SK-N-SH treated with all-trans-retinoic acid at 6 μM for 48 hours (cell line): ENCODE data around the gene VAMP5.

Source experiments
- ATAC-seq: fragments of 200-7000 bp; cut with Tn5 transposase; 3 replicates; pipeline ENCODE4 v1.9.1; 2020; ENCODE audit warnings: mild to moderate bottlenecking, moderate library complexity
- BACH2 ChIP-seq: fragments of 250-450 bp; sonication (Bioruptor Pico); IDR thresholded peaks from 2 replicates; pipeline ENCODE4 v1.9.0; 2021; ENCODE audit warnings: mild to moderate bottlenecking, borderline replicate concordance
- CREB5 ChIP-seq: fragments of 250-450 bp; sonication (Bioruptor Pico); IDR thresholded peaks from 2 replicates; pipeline ENCODE4 v1.5.1; 2020; ENCODE audit warnings: low read depth, mild to moderate bottlenecking, moderate library complexity
- CSDC2 ChIP-seq: fragments of 250-450 bp; sonication (Bioruptor Pico); IDR thresholded peaks from 2 replicates; pipeline ENCODE4 v1.5.0; 2020; ENCODE audit warnings: mild to moderate bottlenecking, moderate library complexity
- ESRRG ChIP-seq: fragments of 250-450 bp; sonication (Bioruptor Pico); IDR thresholded peaks from 2 replicates; pipeline ENCODE4 v1.6.1; 2021; ENCODE audit warnings: mild to moderate bottlenecking
- ISL1 ChIP-seq: fragments of 250-450 bp; sonication (Bioruptor Pico); IDR thresholded peaks from 2 replicates; pipeline ENCODE4 v2.1.2; 2022; ENCODE audit warnings: mild to moderate bottlenecking, moderate library complexity
- OSR1 ChIP-seq: fragments of 250-450 bp; sonication (Bioruptor Pico); IDR thresholded peaks from 2 replicates; pipeline ENCODE4 v1.8.0; 2022; ENCODE audit warnings: moderate library complexity, mild to moderate bottlenecking, inconsistent platforms
- PPARA ChIP-seq: fragments of 250-450 bp; sonication (Bioruptor Pico); IDR thresholded peaks from 2 replicates; pipeline ENCODE4 v1.5.0; 2020; ENCODE audit warnings: mild to moderate bottlenecking, borderline replicate concordance
- RARB ChIP-seq: fragments of 250-450 bp; sonication (Bioruptor Pico); IDR thresholded peaks from 2 replicates; pipeline ENCODE4 v1.8.0; 2021; ENCODE audit warnings: mild to moderate bottlenecking, moderate library complexity
- SNAI2 ChIP-seq: fragments of 250-450 bp; sonication (Bioruptor Pico); IDR thresholded peaks from 2 replicates; pipeline ENCODE4 v1.5.0; 2020; ENCODE audit warnings: mild to moderate bottlenecking, moderate library complexity
- TCF4 ChIP-seq: fragments of 250-450 bp; sonication (Bioruptor Pico); IDR thresholded peaks from 2 replicates; pipeline ENCODE4 v1.8.0; 2021; ENCODE audit warnings: mild to moderate bottlenecking, moderate library complexity, borderline replicate concordance
- TOX ChIP-seq: fragments of 250-450 bp; sonication (Bioruptor Pico); IDR thresholded peaks from 2 replicates; pipeline ENCODE4 v1.8.0; 2021; ENCODE audit warnings: mild to moderate bottlenecking, moderate library complexity, borderline replicate concordance
- ZC3H10 ChIP-seq: fragments of 250-450 bp; sonication (Bioruptor Pico); IDR thresholded peaks from 2 replicates; pipeline ENCODE4 v1.5.1; 2021; ENCODE audit warnings: mild to moderate bottlenecking, moderate library complexity
- ZFP3 ChIP-seq: fragments of 250-450 bp; sonication (Bioruptor Pico); IDR thresholded peaks from 2 replicates; pipeline ENCODE4 v1.5.0; 2020; ENCODE audit warnings: mild to moderate bottlenecking, moderate library complexity
- ZNF70 ChIP-seq: fragments of 450-650 bp; formaldehyde crosslinking; IDR thresholded peaks from 2 replicates; pipeline ENCODE4 v1.5.0; 2020; ENCODE audit warnings: mild to moderate bottlenecking, moderate library complexity
- ZNF8 ChIP-seq: fragments of 450-650 bp; formaldehyde crosslinking; IDR thresholded peaks from 2 replicates; pipeline ENCODE4 v1.5.0; 2020; ENCODE audit warnings: mild to moderate bottlenecking, moderate library complexity
- TF ChIP-seq, protein P1 (sequence below): fragments of 250-450 bp; sonication (Bioruptor Pico); IDR thresholded peaks from 2 replicates; pipeline ENCODE4 v1.5.1; 2021; ENCODE audit warnings: mild to moderate bottlenecking, moderate library complexity
- TF ChIP-seq, protein P2 (sequence below): fragments of 250-450 bp; sonication (Bioruptor Pico); IDR thresholded peaks from 2 replicates; pipeline ENCODE4 v1.8.0; 2021; ENCODE audit warnings: low read depth, mild to moderate bottlenecking, moderate library complexity, borderline replicate concordance
- TF ChIP-seq, protein P3 (sequence below): fragments of 250-450 bp; sonication (Bioruptor Pico); IDR thresholded peaks from 2 replicates; pipeline ENCODE4 v1.5.0; 2020; ENCODE audit warnings: mild to moderate bottlenecking, moderate library complexity
- TF ChIP-seq, protein P4 (sequence below): fragments of 250-450 bp; sonication (Bioruptor Pico); IDR thresholded peaks from 2 replicates; pipeline ENCODE4 v1.8.0; 2020; ENCODE audit warnings: mild to moderate bottlenecking, moderate library complexity, borderline replicate concordance

Gene VAMP5

GRCh38 chr2:85577386-85578242 lies 6.6 kb upstream of the VAMP5 start, which contains the start of gene VAMP8 (continued):
- TF ChIP-seq TCF4 = no peak
- TF ChIP-seq, all 23 proteins: peak for 0

- ATAC-seq = no peak
- no peak for TF ChIP-seq SNAI2 (CRISPR knock-in tag)
These were observed 5.7 kb upstream of the VAMP5 start for GRCh38 chr2:85578243-85579180.

- TF ChIP-seq ZNF70 (no peak), RARB (no peak), TOX (CRISPR knock-in tag) (no peak), ESRRG (CRISPR knock-in tag) (no peak), TCF4 (no peak), ISL1 (CRISPR knock-in tag) (no peak), ZFP3 (CRISPR knock-in tag) (no peak), CREB5 (CRISPR knock-in tag) (no peak), PPARA (CRISPR knock-in tag) (no peak), ZC3H10 (CRISPR knock-in tag) (no peak), BACH2 (CRISPR knock-in tag) (no peak)
- TF ChIP-seq, protein P1, sequence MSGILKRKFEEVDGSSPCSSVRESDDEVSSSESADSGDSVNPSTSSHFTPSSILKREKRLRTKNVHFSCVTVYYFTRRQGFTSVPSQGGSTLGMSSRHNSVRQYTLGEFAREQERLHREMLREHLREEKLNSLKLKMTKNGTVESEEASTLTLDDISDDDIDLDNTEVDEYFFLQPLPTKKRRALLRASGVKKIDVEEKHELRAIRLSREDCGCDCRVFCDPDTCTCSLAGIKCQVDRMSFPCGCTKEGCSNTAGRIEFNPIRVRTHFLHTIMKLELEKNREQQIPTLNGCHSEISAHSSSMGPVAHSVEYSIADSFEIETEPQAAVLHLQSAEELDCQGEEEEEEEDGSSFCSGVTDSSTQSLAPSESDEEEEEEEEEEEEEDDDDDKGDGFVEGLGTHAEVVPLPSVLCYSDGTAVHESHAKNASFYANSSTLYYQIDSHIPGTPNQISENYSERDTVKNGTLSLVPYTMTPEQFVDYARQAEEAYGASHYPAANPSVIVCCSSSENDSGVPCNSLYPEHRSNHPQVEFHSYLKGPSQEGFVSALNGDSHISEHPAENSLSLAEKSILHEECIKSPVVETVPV (CRISPR knock-in tag) = no peak
- TF ChIP-seq, protein P2, sequence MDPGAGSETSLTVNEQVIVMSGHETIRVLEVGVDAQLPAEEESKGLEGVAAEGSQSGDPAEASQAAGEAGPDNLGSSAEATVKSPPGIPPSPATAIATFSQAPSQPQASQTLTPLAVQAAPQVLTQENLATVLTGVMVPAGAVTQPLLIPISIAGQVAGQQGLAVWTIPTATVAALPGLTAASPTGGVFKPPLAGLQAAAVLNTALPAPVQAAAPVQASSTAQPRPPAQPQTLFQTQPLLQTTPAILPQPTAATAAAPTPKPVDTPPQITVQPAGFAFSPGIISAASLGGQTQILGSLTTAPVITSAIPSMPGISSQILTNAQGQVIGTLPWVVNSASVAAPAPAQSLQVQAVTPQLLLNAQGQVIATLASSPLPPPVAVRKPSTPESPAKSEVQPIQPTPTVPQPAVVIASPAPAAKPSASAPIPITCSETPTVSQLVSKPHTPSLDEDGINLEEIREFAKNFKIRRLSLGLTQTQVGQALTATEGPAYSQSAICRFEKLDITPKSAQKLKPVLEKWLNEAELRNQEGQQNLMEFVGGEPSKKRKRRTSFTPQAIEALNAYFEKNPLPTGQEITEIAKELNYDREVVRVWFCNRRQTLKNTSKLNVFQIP = no peak
- TF ChIP-seq, all 23 proteins: peak for 0
- no peak for ATAC-seq
These were observed 4.8 kb upstream of the VAMP5 start for GRCh38 chr2:85579266-85579935.

- no peak for TF ChIP-seq ZNF70
- no peak for TF ChIP-seq RARB
- TF ChIP-seq ZC3H10 (CRISPR knock-in tag) = no peak
- TF ChIP-seq ESRRG (CRISPR knock-in tag) = no peak
- TF ChIP-seq, protein P3, sequence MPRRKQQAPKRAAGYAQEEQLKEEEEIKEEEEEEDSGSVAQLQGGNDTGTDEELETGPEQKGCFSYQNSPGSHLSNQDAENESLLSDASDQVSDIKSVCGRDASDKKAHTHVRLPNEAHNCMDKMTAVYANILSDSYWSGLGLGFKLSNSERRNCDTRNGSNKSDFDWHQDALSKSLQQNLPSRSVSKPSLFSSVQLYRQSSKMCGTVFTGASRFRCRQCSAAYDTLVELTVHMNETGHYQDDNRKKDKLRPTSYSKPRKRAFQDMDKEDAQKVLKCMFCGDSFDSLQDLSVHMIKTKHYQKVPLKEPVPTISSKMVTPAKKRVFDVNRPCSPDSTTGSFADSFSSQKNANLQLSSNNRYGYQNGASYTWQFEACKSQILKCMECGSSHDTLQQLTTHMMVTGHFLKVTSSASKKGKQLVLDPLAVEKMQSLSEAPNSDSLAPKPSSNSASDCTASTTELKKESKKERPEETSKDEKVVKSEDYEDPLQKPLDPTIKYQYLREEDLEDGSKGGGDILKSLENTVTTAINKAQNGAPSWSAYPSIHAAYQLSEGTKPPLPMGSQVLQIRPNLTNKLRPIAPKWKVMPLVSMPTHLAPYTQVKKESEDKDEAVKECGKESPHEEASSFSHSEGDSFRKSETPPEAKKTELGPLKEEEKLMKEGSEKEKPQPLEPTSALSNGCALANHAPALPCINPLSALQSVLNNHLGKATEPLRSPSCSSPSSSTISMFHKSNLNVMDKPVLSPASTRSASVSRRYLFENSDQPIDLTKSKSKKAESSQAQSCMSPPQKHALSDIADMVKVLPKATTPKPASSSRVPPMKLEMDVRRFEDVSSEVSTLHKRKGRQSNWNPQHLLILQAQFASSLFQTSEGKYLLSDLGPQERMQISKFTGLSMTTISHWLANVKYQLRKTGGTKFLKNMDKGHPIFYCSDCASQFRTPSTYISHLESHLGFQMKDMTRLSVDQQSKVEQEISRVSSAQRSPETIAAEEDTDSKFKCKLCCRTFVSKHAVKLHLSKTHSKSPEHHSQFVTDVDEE (CRISPR knock-in tag) = no peak
- TF ChIP-seq OSR1 (CRISPR knock-in tag) = no peak
- TF ChIP-seq TCF4 = no peak
- no peak for TF ChIP-seq SNAI2 (CRISPR knock-in tag)
- no peak for TF ChIP-seq ISL1 (CRISPR knock-in tag)
- ATAC-seq = no peak
These were observed 4.0 kb upstream of the VAMP5 start for GRCh38 chr2:85580206-85580605.

GRCh38 chr2:85582492-85582891 lies 1.7 kb upstream of the VAMP5 start:
- no peak for ATAC-seq
- TF ChIP-seq CREB5 (CRISPR knock-in tag) (no peak), OSR1 (CRISPR knock-in tag) (no peak), ZNF8 (CRISPR knock-in tag) (no peak), SNAI2 (CRISPR knock-in tag) (no peak), TCF4 (no peak), ZNF70 (no peak), CSDC2 (CRISPR knock-in tag) (no peak), RARB (no peak)
- TF ChIP-seq, protein P4, sequence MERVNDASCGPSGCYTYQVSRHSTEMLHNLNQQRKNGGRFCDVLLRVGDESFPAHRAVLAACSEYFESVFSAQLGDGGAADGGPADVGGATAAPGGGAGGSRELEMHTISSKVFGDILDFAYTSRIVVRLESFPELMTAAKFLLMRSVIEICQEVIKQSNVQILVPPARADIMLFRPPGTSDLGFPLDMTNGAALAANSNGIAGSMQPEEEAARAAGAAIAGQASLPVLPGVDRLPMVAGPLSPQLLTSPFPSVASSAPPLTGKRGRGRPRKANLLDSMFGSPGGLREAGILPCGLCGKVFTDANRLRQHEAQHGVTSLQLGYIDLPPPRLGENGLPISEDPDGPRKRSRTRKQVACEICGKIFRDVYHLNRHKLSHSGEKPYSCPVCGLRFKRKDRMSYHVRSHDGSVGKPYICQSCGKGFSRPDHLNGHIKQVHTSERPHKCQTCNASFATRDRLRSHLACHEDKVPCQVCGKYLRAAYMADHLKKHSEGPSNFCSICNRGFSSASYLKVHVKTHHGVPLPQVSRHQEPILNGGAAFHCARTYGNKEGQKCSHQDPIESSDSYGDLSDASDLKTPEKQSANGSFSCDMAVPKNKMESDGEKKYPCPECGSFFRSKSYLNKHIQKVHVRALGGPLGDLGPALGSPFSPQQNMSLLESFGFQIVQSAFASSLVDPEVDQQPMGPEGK = no peak
